ENCODE measurements around the gene TLR6.

DNA sequence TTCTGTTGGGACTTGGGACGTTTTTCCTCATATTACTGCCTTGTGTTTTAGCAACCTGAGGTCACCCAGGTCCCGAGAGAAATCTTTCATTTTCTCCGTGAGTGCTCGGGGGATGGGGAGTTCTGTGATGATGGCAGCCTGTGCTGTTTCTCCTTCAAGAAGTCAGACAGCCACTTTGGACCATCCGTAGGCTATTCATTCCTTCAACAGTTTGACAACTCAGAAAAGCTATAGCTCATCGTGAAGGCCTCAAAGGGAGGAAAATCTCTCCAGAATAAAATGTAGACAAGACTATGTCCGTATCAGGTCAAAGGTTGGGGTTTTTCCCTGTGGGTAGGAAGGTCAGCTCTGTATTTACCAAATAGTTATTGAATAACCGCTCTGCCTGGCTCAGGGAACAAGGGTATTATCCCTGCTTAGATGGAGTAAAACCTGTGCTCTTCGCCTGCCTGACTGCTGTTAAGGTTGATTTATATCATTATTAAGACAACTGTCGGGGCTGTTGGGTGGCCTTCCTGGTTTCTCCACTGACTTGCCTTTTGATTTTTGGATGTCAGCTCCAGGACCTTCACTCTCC lies 47.6 kb upstream of the TLR6 start:
- no peak for TF ChIP-seq SRF (IDR thresholded peaks at IDR 0.05; ENCODE audit: low read depth)
- TF ChIP-seq YY1 (IDR thresholded peaks at IDR 0.05; ENCODE audit: extremely low read depth, insufficient replicate concordance, low read depth, low read length) = no peak
